NCI-H2227 (cell line): ENCODE results near the gene LRFN2.

Source experiments
- DNase-seq: peaks from one replicate; lab custom pipeline; 2025; ENCODE audit not compliant: unreplicated experiment; lab: John Stamatoyannopoulos, UW

Gene LRFN2

GRCh38 chr6:40587240-40588069 lies at the start of gene LRFN2:
Gene LRFN2 (minus strand): TSS chr6:40587364.
- DNase-seq, result peak; percentile 87

DNA sequence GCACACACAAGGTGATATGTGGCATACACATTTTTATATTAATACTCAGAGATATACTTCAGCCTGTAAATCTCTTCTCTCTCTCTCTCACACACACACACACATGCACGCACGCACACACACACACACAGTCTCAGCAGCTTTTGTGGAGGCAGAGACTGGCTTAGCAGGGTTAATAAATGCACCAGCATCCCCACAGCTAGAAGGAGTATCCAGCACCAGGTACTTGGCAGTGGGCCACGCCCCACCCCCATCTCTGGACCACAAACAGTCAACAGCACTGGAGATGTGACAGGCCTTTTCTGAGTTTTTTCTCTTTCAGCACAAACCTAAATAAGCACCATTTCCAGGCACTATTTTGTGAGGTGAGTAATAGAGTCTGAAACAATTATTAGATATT lies 47.3 kb upstream of the LRFN2 start:
- DNase-seq, result peak; percentile 87

DNA sequence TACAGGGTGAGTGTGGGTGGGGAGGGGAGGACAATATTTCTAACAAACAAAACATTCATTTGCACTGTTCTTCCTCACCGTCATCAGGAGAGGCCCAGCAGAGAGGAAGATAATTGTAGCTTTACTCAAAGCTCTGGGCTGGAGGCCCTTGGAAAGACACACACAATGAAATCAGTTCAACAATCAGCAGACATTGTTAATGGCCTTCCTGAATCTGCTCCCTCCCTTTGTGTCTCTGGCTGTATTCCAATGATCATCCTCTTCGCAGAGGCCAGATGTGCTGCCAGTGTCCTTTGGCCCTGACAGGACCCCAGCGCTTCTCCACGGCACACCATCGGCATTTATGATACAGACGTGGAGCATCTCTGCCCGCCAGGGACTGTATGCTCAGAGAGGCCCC lies 44.6 kb upstream of the LRFN2 start:
- DNase-seq, result peak; percentile 41

DNA sequence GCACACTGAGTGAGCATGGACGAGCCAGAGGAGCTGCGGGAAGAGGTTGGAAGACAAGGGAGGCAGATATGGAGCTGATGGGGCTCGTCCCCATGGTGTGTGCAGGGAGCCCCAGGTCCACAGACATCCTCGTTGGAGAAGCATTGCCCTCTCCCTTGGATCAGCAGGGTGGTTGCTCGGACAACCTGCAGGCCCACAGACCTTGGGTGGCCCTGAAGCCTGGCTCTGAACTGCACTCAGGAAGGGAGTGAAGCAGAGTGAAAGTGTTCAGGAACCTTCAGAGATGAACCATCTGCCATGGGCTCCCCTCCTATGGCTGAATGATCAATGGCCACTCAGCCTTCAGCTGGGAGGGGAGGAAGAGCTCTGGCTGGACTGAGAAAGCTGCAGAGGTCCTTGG lies 43.3 kb upstream of the LRFN2 start:
- DNase-seq, result no peak

- DNase-seq, result peak; percentile 16
These were observed 42.9 kb upstream of the LRFN2 start for GRCh38 chr6:40630051-40630450.

- no peak for DNase-seq
These were observed 42.3 kb upstream of the LRFN2 start for GRCh38 chr6:40629463-40629862.

DNA sequence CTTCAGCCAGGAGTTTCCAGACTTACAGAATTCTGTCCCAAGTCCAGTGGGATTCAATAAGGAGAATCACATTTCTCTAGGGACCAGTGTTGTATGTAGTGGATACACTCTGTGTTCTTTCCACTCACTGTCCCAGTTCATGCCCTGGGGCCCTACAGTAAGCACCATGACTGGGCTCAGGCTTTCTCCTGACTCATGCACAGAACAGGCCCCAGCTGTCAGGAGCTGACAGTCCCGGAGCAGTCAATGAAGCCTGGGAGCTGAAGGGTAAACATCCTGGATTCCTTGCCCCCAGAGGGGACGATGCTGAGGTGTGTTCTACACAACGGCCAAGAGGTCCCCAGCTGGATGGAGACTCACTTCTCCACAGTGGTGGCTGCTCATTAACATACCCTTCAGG lies 40.2 kb upstream of the LRFN2 start:
- DNase-seq, result no peak

- no peak for DNase-seq
These were observed 39.7 kb upstream of the LRFN2 start for GRCh38 chr6:40626886-40627285.

DNA sequence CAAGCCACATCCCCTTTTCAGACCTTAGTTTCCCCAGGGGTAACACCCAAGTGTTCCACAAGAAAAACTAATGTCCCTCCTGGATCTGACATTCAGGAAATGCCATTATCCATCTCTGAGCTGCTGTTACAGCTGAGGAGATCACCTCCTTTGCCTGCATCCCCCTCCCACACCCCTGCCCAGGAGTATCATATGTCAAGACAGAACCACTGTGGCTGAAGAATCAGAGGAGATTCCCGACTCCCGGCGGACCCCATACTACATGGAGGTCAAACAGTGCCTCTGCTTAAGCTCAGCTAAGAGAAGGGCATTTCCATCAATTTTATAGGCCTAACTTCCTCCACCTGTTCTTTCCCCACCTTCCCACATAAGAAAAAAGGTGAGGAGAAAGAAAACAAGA lies 36.8 kb upstream of the LRFN2 start:
- DNase-seq, result no peak

DNA sequence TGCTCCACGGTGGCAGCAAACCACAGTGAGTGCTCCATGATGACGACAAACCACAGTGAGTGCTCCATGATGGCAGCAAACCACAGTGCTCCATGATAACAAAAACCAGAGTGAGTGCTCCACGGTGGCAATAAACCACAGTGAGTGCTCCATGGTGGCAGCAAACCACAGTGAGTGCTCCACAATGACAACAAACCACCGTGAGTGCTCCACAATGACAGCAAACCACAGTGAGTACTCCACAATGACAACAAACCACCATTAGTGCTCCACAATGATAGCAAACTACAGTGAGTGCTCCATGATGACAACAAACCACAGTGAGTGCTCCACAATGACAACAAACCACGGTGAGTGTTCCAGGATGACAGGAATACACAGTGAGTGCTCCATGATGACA lies 36.0 kb upstream of the LRFN2 start:
- DNase-seq, result no peak

DNA sequence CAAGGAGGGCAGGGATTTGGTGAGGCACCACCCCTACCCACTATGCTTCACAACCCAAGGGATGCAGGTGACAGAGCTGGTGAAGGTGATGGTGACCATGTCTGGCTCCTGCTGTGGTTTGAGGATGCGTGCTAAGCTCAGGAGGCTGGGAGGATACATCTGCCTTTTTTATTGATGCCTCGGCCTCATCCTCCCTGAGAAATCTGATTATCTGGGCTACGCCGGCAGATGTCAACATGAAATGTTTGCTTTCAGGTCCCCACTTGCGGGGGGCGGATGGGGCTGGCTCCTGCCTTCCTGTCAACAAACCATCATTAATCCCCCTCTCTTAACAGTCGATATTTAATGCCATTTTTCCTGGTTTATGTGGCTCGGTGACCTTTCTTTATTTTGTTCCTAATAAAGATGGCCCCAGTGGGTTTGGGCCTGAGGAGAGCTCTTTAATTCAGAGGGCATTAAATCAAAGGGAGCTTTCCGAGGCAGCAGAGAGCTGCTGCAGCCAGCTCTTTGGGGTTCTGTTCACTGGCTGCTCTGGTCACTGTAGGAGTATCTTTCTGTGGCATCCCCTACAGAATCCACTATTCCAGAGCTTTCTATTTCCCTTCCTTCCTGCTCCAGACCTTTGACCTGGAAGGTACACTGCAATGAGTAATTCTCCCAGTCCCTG lies 33.5 kb upstream of the LRFN2 start:
- DNase-seq, result no peak

DNA sequence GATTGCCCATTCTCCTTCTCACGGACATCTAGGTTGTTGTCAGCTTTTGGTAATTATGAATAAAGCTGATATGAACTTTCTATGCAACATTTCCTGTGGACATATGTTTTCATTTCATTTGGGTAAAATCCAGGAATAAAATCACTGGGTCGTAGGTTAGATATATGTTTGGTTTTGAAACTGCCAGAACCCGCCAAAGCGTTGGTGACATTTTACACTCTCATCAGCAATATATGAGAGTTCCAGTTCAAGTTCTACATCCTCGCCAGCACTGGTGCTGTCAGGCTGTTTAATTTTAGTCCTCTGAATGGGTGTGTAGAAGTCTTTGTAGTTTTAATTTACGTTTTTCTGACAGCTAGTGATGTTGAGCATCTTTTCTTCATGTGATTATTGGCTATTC lies 27.5 kb upstream of the LRFN2 start:
- DNase-seq, result no peak

DNA sequence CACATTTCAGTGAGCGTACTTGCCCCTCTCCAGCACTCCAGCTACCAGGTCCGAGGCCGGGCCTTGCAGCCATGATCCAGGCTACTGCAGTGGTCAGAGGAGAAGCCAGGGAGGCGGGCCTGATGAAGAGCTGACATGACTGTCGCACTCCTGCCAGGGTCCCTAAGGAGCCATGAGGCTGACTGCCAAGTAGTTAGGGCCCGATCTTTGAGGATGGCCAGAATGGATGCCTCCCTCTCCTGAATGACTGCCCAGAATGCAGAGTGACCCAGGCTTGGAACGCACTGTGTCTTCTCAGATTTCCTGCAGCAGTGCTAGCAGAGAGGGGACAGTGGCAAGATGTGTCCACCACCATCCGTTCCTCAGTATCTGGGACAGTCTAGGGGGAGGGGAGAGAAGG lies 24.7 kb upstream of the LRFN2 start:
- DNase-seq, result no peak

GRCh38 chr6:40611434-40611833 lies 24.3 kb upstream of the LRFN2 start:
- DNase-seq, result no peak

GRCh38 chr6:40610229-40610628 lies 23.1 kb upstream of the LRFN2 start:
- DNase-seq, result no peak

DNA sequence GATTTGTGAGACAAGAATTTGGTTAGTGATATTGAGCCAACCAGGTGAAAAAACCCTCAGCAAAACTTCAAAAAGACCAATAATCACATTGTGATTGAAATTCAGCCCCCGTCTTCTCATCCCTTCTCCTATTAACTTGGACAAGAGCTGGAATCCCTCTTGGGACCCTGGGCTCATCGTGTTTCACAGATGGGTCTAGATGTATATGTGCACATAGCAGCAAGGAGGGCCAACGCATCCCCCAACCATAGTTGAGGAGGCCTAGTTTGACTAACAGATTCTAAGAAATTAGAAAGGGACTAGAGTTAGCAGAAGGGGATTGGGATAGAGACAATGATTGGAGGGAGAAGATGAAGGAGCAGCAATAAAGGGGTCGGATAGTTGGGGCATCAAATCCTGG lies 19.8 kb upstream of the LRFN2 start:
- no peak for DNase-seq

DNA sequence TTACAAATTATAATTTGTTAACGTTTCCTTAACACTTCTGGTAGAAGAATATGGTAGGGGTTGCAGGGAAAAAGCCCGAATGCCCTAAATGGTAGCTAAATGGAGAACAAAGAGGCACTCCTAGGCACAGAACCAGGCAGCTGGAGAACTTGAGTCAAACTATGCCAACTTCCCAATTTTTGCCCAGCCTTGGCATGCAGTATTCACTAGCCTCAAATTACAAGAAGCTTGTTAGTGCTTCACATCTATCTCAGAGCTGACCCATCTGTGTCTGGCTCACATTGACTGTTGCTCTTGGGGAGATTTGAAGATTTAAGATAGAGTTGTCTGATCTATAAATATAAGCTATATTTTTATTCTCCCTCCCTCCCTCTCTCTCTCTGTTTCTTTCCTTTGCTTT lies 19.4 kb upstream of the LRFN2 start:
- no peak for DNase-seq

DNA sequence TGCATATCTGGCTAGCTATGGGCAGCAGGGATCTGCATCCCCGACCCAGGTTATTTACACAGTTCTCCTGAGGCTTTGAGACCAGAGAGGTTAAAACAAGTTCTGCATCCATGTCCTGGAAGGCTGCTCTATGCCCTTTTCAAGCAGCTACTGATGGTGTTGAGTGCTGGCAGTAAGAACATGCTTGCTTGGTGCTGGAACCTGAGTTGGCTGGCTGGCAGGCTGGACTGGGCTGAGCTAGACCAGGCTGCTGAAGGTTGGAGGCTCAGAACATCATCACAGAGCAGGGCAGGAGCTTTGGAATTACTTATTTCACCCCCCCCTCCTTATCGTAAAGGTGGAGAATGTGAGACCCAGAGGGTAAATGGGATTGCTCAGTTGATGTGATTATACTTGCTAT lies 16.9 kb upstream of the LRFN2 start:
- DNase-seq, result no peak

DNA sequence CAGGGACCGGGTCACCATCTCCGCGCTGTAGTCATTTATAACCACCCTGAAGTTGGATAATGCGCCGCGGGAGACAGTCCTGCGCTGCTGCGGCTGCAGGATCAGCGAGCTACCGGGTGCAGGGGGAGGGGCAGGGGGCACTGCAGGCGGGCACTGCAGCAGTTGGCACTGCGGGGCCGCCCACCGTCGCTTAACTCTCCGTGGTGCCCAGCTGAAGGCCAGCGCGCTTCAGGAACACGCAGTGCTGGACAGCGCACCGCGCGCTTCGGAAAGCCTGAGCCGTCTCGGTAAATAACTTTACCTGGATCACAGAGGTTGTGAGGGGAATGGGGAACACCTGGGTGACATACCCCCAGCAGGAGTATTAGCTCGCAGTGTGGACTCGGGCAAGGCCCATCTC lies 12.4 kb upstream of the LRFN2 start:
- no peak for DNase-seq

- DNase-seq, result no peak
These were observed 11.4 kb upstream of the LRFN2 start for GRCh38 chr6:40598516-40598915.

GRCh38 chr6:40597301-40597700 lies 10.1 kb upstream of the LRFN2 start:
- no peak for DNase-seq

- DNase-seq, result no peak
These were observed 1.3 kb upstream of the LRFN2 start for GRCh38 chr6:40588480-40588879.

- no peak for DNase-seq
These were observed 863 bp upstream of the LRFN2 start for GRCh38 chr6:40588070-40588384.
